IMR-90 (cell line): ENCODE measurements around the gene GSK3B.

ENCODE experiments used
- CEBPB ChIP-seq: IDR thresholded peaks from 2 replicates; pipeline ENCODE4 v1.6.1; 2012; ENCODE audit warnings: low read depth, low read length, improper control_type of control experiment
- CHD1 ChIP-seq: IDR thresholded peaks from 2 replicates; pipeline ENCODE4 v1.6.1; 2012; ENCODE audit warnings: low read depth, low read length, improper control_type of control experiment
- FOS ChIP-seq: fragments of 150-350 bp; IDR thresholded peaks from 2 replicates; pipeline ENCODE4 v1.6.1; 2016; ENCODE audit warnings: low read depth, low read length
- MAZ ChIP-seq: IDR thresholded peaks from 2 replicates; pipeline ENCODE4 v1.6.1; 2012; ENCODE audit warnings: low read depth, mild to moderate bottlenecking, low read length, improper control_type of control experiment, moderate library complexity, borderline replicate concordance
- POLR2A ChIP-seq: IDR thresholded peaks from 2 replicates; pipeline ENCODE4 v1.6.1; 2012; ENCODE audit warnings: mild to moderate bottlenecking, low read depth, low read length
- TF ChIP-seq, protein P1 (sequence below): conservative IDR thresholded peaks from 2 replicates; pipeline ENCODE4 v1.5.1; 2012; ENCODE audit warnings: mild to moderate bottlenecking, low read depth, low read length, improper control_type of control experiment
- TF ChIP-seq, protein P2 (sequence below): fragments of 150-350 bp; IDR thresholded peaks from 2 replicates; pipeline ENCODE4 v1.6.1; 2016; ENCODE audit warnings: low read depth, mild to moderate bottlenecking, low read length, moderate library complexity, borderline replicate concordance

DNA sequence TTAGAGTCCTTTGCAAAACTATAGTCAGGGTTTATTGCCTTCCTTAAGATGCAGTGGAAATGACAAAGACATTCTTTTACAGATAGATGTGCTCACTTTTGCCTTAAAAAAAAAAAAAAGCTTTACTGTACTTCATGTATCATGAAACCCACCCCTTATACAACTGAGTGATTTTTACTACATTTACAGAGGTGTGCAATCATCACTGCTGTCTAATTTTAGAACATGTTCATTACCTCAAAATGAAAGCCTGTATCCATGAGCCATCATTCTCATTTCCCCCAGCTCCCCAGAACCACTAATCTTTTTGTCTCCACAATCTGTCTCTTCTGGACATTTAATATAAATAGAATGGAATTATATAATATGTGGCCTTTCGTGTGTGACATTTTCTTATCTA lies 200.5 kb downstream of the GSK3B start:
- TF ChIP-seq POLR2A, result no peak
- TF ChIP-seq, protein P1, sequence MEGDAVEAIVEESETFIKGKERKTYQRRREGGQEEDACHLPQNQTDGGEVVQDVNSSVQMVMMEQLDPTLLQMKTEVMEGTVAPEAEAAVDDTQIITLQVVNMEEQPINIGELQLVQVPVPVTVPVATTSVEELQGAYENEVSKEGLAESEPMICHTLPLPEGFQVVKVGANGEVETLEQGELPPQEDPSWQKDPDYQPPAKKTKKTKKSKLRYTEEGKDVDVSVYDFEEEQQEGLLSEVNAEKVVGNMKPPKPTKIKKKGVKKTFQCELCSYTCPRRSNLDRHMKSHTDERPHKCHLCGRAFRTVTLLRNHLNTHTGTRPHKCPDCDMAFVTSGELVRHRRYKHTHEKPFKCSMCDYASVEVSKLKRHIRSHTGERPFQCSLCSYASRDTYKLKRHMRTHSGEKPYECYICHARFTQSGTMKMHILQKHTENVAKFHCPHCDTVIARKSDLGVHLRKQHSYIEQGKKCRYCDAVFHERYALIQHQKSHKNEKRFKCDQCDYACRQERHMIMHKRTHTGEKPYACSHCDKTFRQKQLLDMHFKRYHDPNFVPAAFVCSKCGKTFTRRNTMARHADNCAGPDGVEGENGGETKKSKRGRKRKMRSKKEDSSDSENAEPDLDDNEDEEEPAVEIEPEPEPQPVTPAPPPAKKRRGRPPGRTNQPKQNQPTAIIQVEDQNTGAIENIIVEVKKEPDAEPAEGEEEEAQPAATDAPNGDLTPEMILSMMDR, result no peak
- no peak for TF ChIP-seq CEBPB
- no peak for TF ChIP-seq MAZ
- TF ChIP-seq, protein P2, sequence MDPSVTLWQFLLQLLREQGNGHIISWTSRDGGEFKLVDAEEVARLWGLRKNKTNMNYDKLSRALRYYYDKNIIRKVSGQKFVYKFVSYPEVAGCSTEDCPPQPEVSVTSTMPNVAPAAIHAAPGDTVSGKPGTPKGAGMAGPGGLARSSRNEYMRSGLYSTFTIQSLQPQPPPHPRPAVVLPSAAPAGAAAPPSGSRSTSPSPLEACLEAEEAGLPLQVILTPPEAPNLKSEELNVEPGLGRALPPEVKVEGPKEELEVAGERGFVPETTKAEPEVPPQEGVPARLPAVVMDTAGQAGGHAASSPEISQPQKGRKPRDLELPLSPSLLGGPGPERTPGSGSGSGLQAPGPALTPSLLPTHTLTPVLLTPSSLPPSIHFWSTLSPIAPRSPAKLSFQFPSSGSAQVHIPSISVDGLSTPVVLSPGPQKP, result no peak
- no peak for TF ChIP-seq FOS
- no peak for TF ChIP-seq CHD1
